GM10266 (cell line): Measurements from ENCODE around the gene STAP1.
"Not testable (repeated sequence)": the region's sequence is repeated elsewhere in the genome, so short reads cannot be mapped to it uniquely, and the experiment has no call there.

Source experiments
- DNase-seq: peaks from one replicate; pipeline ENCODE4 v3.0.0; 2012; ENCODE audit errors: extremely low spot score
- CTCF ChIP-seq: IDR thresholded peaks from 2 replicates; pipeline ENCODE4 v1.5.1; 2012; ENCODE audit warnings: mild to moderate bottlenecking, low read depth; ENCODE audit not compliant: control insufficient read depth, insufficient read depth; ENCODE audit errors: missing control alignments

Gene STAP1

GRCh38 chr4:67615119-67615518 lies 56.6 kb downstream of the STAP1 start:
- TF ChIP-seq CTCF = no peak
- no peak for DNase-seq

GRCh38 chr4:67616478-67616877 lies 58.0 kb downstream of the STAP1 start:
- no peak for TF ChIP-seq CTCF
- no peak for DNase-seq

GRCh38 chr4:67624939-67625338 lies 66.4 kb downstream of the STAP1 start:
- no peak for TF ChIP-seq CTCF
- no peak for DNase-seq

- no peak for DNase-seq
- TF ChIP-seq CTCF = no peak
These were observed 74.0 kb downstream of the STAP1 start for GRCh38 chr4:67632492-67632891.

GRCh38 chr4:67634741-67635140 lies 76.2 kb downstream of the STAP1 start:
- no peak for DNase-seq

GRCh38 chr4:67635331-67635730 lies 76.8 kb downstream of the STAP1 start:
- no peak for TF ChIP-seq CTCF
- DNase-seq = no peak

More at GRCh38 chr4:67634741-67635140, 76.2 kb downstream of the STAP1 start:
- TF ChIP-seq CTCF = no peak

- DNase-seq = not testable (repeated sequence)
These were observed 78.5 kb downstream of the STAP1 start for GRCh38 chr4:67636978-67637377.

GRCh38 chr4:67638136-67638535 lies 79.6 kb downstream of the STAP1 start:
- DNase-seq = no peak

More at GRCh38 chr4:67638136-67638535, 79.6 kb downstream of the STAP1 start:
- no peak for TF ChIP-seq CTCF
